CD4-positive, alpha-beta T cell treated with Interleukin-4 for 1 hour (primary cell): ENCODE measurements around the gene CSH1.

Experiments used
- DNase-seq, 2 donors: peaks; one replicate each; pipeline ENCODE4 v3.0.0-alpha.2; 2020 to 2022

CSH1 gene

GRCh38 chr17:63855185-63855584, 41.2 kb downstream of the CSH1 start:
- DNase-seq = no peak

GRCh38 chr17:63854709-63855108, 41.7 kb downstream of the CSH1 start:
- DNase-seq = no peak

- no peak for DNase-seq
Observed at GRCh38 chr17:63853260-63853659, 43.1 kb downstream of the CSH1 start.

- no peak for DNase-seq
Observed at GRCh38 chr17:63850401-63850800, 46.0 kb downstream of the CSH1 start.

- peak; percentile 95 to 96 for DNase-seq
Observed at GRCh38 chr17:63848834-63849689, 47.3 kb downstream of the CSH1 start.

- no peak for DNase-seq
Observed at GRCh38 chr17:63847525-63848249, 48.7 kb downstream of the CSH1 start.

- DNase-seq = no peak
Observed at GRCh38 chr17:63845509-63845908, 50.9 kb downstream of the CSH1 start.
